HG02610 (cell line): ENCODE data around the gene KRTAP5-4.
"Not testable (repeated sequence)": the region's sequence is repeated elsewhere in the genome, so short reads cannot be mapped to it uniquely, and the experiment has no call there.

ENCODE experiments used
- ATAC-seq: cut with Tn5 transposase; IDR thresholded peaks from one replicate; pipeline ENCODE4 v1.9.1; 2021; ENCODE audit warnings: mild to moderate bottlenecking, moderate library complexity; ENCODE audit not compliant: unreplicated experiment

Gene KRTAP5-4

GRCh38 chr11:1604181-1604580, 17.8 kb downstream of the KRTAP5-4 start:
- no peak for ATAC-seq

DNA sequence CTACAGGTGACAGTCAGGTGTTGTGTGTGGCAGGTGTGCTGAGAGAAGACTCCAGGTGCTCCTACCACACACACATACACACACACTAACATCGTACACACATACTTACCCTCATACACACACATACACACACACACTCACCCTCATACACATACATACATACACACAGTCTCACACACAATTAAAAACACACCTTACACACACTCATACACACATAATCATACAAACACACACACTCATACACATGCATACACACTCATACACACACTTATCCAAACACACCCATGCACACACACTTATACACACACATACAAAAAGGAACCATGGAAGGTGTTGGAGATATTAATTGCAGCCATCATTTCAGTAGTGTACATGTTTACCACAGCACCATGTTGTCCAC, 18.3 kb downstream of the KRTAP5-4 start:
- ATAC-seq = no peak

GRCh38 chr11:1601663-1602062, 20.3 kb downstream of the KRTAP5-4 start:
- not testable (repeated sequence) for ATAC-seq

DNA sequence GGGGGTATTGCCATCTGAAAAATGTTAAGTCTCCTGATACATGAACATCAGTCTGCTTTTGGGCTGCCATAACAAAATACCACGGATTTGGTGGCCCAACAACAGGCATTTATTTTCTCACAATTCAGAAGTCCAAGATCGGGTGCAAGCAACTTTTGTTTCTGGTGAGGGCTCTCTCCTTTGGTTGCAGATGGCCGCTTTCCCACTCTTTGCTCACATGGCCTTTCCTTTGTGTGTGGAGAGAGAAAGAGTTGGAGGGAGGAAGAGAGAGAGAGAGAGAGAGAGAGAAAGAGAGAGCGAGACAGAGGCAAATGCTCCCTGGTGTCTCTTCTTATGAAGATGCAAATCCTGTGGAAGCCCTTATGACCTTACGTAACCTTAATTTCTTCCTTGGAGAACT, 21.3 kb downstream of the KRTAP5-4 start:
- no peak for ATAC-seq

DNA sequence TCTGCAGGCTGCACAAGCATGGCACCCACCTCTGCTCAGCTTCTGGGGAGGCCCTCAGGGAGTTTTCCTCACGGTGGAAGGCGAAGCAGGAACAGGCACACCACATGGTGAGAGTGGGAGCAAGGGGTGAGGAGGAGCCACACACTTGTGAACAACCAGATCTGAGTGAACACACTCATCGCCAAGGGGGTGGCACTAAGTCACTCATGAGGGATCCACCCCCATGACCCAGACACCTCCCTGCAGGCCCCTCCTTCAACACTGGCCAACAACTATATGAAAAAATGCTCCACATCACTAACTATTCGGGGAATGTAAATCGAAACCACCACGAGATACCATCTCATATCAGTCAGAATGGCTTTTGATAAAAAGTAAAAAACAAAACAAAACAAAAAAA, 23.1 kb downstream of the KRTAP5-4 start:
- no peak for ATAC-seq

DNA sequence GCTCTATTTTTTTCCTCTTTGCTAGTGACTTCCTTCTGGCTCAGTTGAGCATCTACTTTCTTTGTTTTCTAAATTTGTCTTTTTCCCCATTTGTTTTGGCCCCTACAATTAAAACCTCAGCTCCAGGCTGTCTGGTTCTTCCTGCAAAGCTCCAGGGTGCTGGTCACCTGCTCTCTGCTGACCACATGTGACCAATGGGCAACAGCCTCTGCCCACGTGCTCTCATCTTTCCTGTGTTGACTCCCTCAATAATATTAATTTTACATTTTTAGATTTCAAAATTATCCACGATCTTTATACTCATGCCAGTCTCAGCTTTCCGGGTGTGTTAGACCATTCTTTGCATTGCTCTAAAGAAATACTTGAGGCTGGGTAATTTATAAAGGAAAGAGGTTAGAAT, 23.5 kb downstream of the KRTAP5-4 start:
- not testable (repeated sequence) for ATAC-seq

- ATAC-seq = no peak
Observed at GRCh38 chr11:1597994-1598380, 24.0 kb downstream of the KRTAP5-4 start, which contains the start of gene KRTAP5-2. Gene KRTAP5-2 (minus strand): TSS chr11:1598294. CDS start chr11:1598250, 44 bp downstream.

DNA sequence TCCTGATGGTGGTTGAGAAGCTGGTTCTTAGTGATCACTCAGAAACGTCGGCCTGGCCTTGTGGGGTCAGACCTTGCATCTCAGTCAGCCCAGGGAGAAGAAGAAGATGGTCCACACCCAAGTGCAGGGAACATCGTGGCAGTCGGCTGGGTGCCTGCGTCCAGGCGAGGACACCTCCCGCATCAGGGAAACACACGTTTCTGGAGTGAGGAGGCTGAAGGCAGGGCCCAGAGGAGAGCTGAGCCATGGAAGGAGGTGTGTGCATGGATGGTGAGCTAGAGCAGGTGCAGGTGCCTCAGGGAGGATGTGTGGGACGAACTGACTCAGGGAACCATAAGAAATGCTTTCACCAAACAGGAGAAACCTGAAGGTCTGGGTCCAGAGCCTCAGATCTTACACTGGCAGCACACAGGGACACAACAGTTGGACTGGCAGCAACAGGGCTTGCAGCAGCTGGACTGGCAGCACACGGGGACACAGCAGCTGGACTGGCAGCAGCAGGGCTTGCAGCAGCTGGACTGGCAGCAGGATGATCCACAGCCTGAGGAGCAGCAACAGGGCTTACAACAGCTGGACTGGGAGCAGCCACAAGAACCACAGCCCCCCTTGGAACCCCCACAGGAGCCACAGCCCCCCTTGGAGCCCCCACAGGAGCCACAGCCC, 24.5 kb downstream of the KRTAP5-4 start:
- ATAC-seq = no peak

DNA sequence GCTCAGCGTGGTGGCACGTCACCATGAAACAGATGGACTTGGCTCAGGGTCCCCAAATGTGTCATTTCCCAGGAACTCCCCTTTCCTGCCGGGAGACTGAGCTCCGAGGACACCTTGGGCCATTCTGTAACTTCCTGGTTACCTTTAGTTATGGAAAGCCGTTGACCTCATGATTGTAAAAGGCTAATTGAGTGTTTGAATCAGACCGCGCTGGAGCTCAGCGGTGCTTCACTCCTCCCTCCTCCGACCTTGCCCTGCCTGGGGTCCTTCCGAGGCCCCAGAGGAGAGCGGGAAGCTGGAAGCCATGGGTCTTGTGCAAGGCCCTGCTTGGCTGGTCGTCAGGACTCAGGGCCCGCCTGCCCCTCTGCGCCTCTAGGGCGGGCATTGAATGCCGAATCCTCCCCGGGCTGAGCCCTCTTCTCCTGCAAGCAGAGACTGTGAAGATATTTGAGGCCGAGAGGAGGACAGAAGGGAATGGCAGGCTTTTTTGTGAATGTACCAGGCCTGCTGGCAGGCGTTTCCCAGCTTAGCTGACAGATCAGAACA, 25.3 kb downstream of the KRTAP5-4 start:
- ATAC-seq = not testable (repeated sequence)

DNA sequence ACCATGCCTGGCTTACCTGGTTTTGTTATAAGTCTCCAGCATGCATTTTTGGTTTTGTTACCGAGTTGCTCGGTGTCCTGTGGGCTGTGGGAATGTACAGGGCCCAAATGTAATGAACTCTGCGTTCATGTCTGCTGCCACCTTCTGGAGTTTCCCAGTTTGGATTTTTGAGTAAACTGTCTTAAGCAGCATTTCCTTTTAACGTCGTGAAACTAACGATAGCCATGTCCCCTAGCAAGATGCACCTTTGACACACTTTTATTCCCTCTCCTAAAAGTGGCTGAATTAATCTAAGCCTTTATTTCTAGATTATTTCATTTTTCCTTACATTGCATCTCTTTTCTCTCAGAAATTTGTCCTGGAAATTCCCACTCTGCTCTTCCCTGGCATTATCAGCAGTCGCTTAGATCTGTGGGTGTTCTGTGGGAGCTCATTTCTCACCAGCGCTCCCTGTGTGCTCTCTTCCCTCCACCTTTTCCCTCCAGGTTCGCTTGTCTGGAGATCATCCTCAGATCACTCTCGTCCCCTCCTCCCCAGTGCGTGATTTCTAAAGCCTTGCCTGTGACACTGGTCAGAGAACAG, 25.9 kb downstream of the KRTAP5-4 start:
- not testable (repeated sequence) for ATAC-seq

- no peak for ATAC-seq
Observed at GRCh38 chr11:1592628-1593027, 29.3 kb downstream of the KRTAP5-4 start.

- no peak for ATAC-seq
Observed at GRCh38 chr11:1589996-1590395, 31.9 kb downstream of the KRTAP5-4 start.

DNA sequence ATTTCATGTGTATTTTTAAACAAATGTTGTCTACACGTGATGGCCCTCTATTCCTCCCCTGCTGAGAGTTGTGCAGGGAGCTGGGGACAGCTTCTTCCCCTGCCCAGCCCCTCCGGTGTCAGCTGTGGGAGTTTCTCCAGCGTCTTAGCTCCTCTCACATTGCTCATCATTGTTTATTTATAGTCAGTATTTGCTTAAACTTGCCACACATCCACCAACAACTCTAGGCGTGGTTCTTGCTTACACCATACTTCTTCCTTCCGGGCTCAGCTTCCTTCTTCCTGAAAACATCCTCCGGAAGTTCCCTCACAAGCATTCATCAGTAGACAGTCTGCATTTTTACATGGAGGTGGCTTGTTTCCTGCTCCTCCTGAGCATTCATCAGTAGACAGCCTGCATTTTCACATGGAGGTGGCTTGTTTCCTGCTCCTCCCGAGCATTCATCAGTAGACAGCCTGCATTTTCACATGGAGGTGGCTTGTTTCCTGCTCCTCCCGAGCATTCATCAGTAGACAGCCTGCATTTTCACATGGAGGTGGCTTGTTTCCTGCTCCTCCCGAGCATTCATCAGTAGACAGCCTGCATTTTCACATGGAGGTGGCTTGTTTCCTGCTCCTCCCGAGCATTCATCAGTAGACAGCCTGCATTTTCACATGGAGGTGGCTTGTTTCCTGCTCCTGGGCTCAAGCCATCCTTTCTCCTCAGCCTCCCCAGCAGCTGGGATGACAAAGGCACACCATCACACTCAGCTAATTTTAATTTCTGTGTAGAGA, 32.6 kb downstream of the KRTAP5-4 start:
- not testable (repeated sequence) for ATAC-seq

- no peak for ATAC-seq
Observed at GRCh38 chr11:1586699-1587098, 35.2 kb downstream of the KRTAP5-4 start.

- ATAC-seq = not testable (repeated sequence)
Observed at GRCh38 chr11:1584661-1585370, 37.1 kb downstream of the KRTAP5-4 start, which contains the start of gene KRTAP5-1. Gene KRTAP5-1 (minus strand): TSS chr11:1585283. CDS start chr11:1585249, 34 bp downstream.

- ATAC-seq = not testable (repeated sequence)
Observed at GRCh38 chr11:1582909-1583308, 39.0 kb downstream of the KRTAP5-4 start.

DNA sequence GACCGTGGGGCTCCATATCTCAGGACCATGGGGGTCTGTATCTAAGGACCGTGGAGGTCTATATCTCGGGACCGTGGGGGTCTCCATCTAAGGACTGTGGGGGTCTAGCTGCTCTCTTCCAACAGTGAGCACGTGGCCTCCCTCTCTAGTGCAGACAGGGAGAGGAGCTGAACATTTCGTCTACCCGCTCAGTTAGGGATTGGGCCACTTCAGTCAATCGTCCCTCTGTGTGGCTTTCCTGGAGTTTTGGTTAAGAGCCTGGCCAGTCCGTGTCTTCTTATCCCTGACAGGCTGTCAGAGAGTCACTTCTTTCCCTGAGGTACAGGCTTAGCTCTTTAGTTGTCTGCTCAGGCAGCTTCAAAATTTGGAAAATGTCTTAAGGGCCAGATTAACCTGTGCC, 40.0 kb downstream of the KRTAP5-4 start:
- ATAC-seq = no peak

- ATAC-seq = no peak
Observed at GRCh38 chr11:1576825-1577224, 45.1 kb downstream of the KRTAP5-4 start.

DNA sequence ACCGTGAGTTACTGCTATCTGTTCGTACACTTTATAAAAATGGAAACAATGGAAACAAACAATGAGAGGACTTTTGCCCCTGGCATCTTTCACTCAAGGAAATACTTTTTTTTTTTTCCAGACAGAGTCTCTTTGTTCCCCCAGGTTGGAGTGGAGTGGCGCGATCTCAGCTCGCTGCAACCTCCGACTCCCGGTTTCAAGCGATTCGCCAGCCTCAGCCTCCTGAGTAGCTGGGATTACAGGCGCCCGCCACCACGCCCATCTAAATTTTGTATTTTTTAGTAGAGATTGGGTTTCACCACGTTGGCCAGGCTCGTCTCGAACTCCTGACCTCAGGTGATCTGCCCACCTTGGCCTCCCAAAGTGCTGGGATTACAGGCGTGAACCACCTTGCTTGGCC, 46.2 kb downstream of the KRTAP5-4 start:
- ATAC-seq = not testable (repeated sequence)

DNA sequence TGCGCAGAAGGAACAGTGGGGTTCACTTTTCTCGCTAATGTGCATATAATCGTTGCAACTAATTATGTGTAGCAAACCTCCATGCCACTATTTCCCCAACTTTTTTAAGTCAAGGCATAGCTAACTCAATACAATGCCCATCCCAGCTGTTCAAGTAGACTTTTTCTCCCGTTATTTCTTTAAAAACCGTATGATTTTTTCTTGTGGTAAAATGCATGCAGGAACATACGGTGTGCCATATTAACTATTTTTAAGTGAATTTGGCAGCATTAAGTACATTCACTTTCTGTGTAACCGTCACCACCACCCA, 47.0 kb downstream of the KRTAP5-4 start:
- no peak for ATAC-seq
